BE2C (cell line): ENCODE results near the gene CRYGN.

Experiments
- DNase-seq: peaks from one replicate; pipeline ENCODE4 v3.0.0-alpha.2; 2020
- H3K27me3 ChIP-seq: fragments of 250-450 bp; sonication (Bioruptor Pico); 2 replicates; pipeline ENCODE4 v1.5.1; 2020; ENCODE audit warnings: mild to moderate bottlenecking
- H3K36me3 ChIP-seq: fragments of 250-450 bp; sonication (Bioruptor Pico); 2 replicates; pipeline ENCODE4 v1.5.1; 2020; ENCODE audit warnings: mild to moderate bottlenecking
- H3K4me1 ChIP-seq: fragments of 250-450 bp; sonication (Bioruptor Pico); 2 replicates; pipeline ENCODE4 v1.5.1; 2020
- H3K4me3 ChIP-seq: 2 replicates; pipeline ENCODE4 v1.5.1; 2011; ENCODE audit warnings: low read depth, low read length
- H3K9me3 ChIP-seq: fragments of 250-450 bp; sonication (Bioruptor Pico); 2 replicates; pipeline ENCODE4 v1.5.1; 2020
- TF ChIP-seq, protein P1 (sequence below): IDR thresholded peaks from 2 replicates; pipeline ENCODE4 v1.5.1; 2012; ENCODE audit warnings: mild to moderate bottlenecking, low read depth, low read length

CRYGN gene

GRCh38 chr7:151379534-151380198 is 60.3 kb downstream of the CRYGN start:
- no peaks in the 10 kb centered on the region for H3K9me3 ChIP-seq
- no peaks in the 10 kb centered on the region for H3K4me1 ChIP-seq
- no peak for DNase-seq
- H3K27me3 ChIP-seq, result no peaks in the 10 kb centered on the region
- TF ChIP-seq, protein P1, sequence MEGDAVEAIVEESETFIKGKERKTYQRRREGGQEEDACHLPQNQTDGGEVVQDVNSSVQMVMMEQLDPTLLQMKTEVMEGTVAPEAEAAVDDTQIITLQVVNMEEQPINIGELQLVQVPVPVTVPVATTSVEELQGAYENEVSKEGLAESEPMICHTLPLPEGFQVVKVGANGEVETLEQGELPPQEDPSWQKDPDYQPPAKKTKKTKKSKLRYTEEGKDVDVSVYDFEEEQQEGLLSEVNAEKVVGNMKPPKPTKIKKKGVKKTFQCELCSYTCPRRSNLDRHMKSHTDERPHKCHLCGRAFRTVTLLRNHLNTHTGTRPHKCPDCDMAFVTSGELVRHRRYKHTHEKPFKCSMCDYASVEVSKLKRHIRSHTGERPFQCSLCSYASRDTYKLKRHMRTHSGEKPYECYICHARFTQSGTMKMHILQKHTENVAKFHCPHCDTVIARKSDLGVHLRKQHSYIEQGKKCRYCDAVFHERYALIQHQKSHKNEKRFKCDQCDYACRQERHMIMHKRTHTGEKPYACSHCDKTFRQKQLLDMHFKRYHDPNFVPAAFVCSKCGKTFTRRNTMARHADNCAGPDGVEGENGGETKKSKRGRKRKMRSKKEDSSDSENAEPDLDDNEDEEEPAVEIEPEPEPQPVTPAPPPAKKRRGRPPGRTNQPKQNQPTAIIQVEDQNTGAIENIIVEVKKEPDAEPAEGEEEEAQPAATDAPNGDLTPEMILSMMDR, result no peak
- no peak overlapping the region for H3K4me3 ChIP-seq
- no peaks in the 10 kb centered on the region; the same call in 1 of the 2 replicates for H3K36me3 ChIP-seq

- Histone ChIP-seq H3K4me3 (no peak overlapping the region), H3K9me3 (no peaks in the 10 kb centered on the region), H3K36me3 (no peaks in the 10 kb centered on the region; the same call in none of the 2 replicates), H3K4me1 (no peaks in the 10 kb centered on the region), H3K27me3 (no peaks in the 10 kb centered on the region)
- no peak for DNase-seq
- TF ChIP-seq, protein P1, result no peak
Observed at GRCh38 chr7:151379193-151379520, 60.8 kb downstream of the CRYGN start.
